Glutamatergic neuron (in vitro differentiated cells): ENCODE measurements around the gene OTOS. TPM values are rescaled to one million over a fixed set of nuclear protein-coding genes. Genes with fewer than 3 reads are reported as not detected.
A peak's percentile ranks its signal among the peaks of the same experiment; 100 is the strongest.

Source experiments
- DNase-seq: peaks from one replicate; pipeline ENCODE4 v3.0.0; 2022
- H3K27ac Mint-ChIP-seq: one replicate; pipeline ENCODE4 v1.8.0; 2020; ENCODE audit warnings: mild to moderate bottlenecking, mixed read lengths, inconsistent platforms; ENCODE audit not compliant: unreplicated experiment
- H3K27me3 Mint-ChIP-seq: one replicate; pipeline ENCODE4 v1.8.0; 2020; ENCODE audit warnings: mild to moderate bottlenecking, moderate library complexity, mixed read lengths, inconsistent platforms; ENCODE audit not compliant: unreplicated experiment
- H3K36me3 Mint-ChIP-seq: one replicate; pipeline ENCODE4 v1.8.0; 2020; ENCODE audit warnings: mild to moderate bottlenecking, mixed read lengths, inconsistent platforms; ENCODE audit not compliant: unreplicated experiment
- H3K4me1 Mint-ChIP-seq: one replicate; pipeline ENCODE4 v1.8.0; 2020; ENCODE audit warnings: mild to moderate bottlenecking, low read depth, mixed read lengths, inconsistent platforms; ENCODE audit not compliant: unreplicated experiment
- H3K4me3 Mint-ChIP-seq: one replicate; pipeline ENCODE4 v1.8.0; 2020; ENCODE audit warnings: mild to moderate bottlenecking, mixed read lengths, inconsistent platforms; ENCODE audit not compliant: unreplicated experiment
- H3K9me3 Mint-ChIP-seq: one replicate; pipeline ENCODE4 v1.8.0; 2020; ENCODE audit warnings: mild to moderate bottlenecking, moderate library complexity, mixed read lengths, inconsistent platforms; ENCODE audit not compliant: unreplicated experiment
- CTCF ChIP-seq: fragments of 200-600 bp; sonication (generic); IDR thresholded peaks from one replicate; pipeline ENCODE4 v1.5.0; 2021; ENCODE audit not compliant: partially characterized antibody, unreplicated experiment
- total RNA-seq: library from RNA; stranded (reverse); fragmentation: NEBNext Ultra II Directional; extraction: Animal tissue kit (Norgen Biotek cat#: 25700); gene quantifications from one replicate; pipeline ENCODE4 v1.2.1, GENCODE V29; 2021; ENCODE audit not compliant: unreplicated experiment

Gene OTOS
- total RNA-seq, 1 donor from 2014 or later: not detected

DNA sequence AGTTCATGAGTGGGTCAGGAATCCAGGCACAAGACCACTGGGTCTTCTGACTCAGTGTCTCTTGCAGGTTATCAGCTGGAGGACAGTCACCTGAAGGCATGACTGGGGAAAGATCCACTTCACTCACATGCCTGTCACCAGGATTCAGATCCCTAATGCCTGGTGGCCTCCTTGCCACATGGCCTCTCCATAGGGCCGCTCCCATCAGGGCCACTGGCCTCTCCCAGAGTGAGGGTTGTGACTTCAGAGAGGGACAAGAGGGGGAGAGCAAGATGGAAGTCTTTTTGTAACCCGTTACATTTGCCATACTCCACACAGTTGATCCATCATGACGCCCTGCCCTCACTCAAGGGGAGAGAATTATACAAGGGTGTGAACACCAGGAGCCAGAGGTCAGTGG is 13.0 kb upstream of the OTOS start:
- H3K4me3 Mint-ChIP-seq: no peak overlapping the region
- H3K27ac Mint-ChIP-seq: no peak overlapping the region
- TF ChIP-seq CTCF: no peak
- H3K27me3 Mint-ChIP-seq: peaks cover 6% of the 10 kb centered on the region
- peaks cover 6% of the 10 kb centered on the region for H3K4me1 Mint-ChIP-seq
- H3K36me3 Mint-ChIP-seq: peaks cover 11% of the 10 kb centered on the region
- peaks cover 8% of the 10 kb centered on the region for H3K9me3 Mint-ChIP-seq
- no peak for DNase-seq

GRCh38 chr2:240151477-240152031 is 11.1 kb upstream of the OTOS start:
- H3K4me1 Mint-ChIP-seq: peaks cover 13% of the 10 kb centered on the region
- no peak overlapping the region for H3K27ac Mint-ChIP-seq
- peaks cover 7% of the 10 kb centered on the region for H3K9me3 Mint-ChIP-seq
- H3K27me3 Mint-ChIP-seq: peaks cover 11% of the 10 kb centered on the region
- no peak for DNase-seq
- TF ChIP-seq CTCF: no peak
- peaks cover 11% of the 10 kb centered on the region for H3K36me3 Mint-ChIP-seq
- no peak overlapping the region for H3K4me3 Mint-ChIP-seq

GRCh38 chr2:240149943-240150784 is 9.7 kb upstream of the OTOS start:
- peak; percentile 79 for DNase-seq
- peak; percentile 87 for TF ChIP-seq CTCF
- peaks cover 13% of the 10 kb centered on the region for H3K27me3 Mint-ChIP-seq
- H3K27ac Mint-ChIP-seq: no peak overlapping the region
- H3K4me3 Mint-ChIP-seq: no peak overlapping the region
- peaks cover 18% of the 10 kb centered on the region for H3K4me1 Mint-ChIP-seq
- H3K9me3 Mint-ChIP-seq: peaks cover 8% of the 10 kb centered on the region
- peaks cover 11% of the 10 kb centered on the region for H3K36me3 Mint-ChIP-seq

DNA sequence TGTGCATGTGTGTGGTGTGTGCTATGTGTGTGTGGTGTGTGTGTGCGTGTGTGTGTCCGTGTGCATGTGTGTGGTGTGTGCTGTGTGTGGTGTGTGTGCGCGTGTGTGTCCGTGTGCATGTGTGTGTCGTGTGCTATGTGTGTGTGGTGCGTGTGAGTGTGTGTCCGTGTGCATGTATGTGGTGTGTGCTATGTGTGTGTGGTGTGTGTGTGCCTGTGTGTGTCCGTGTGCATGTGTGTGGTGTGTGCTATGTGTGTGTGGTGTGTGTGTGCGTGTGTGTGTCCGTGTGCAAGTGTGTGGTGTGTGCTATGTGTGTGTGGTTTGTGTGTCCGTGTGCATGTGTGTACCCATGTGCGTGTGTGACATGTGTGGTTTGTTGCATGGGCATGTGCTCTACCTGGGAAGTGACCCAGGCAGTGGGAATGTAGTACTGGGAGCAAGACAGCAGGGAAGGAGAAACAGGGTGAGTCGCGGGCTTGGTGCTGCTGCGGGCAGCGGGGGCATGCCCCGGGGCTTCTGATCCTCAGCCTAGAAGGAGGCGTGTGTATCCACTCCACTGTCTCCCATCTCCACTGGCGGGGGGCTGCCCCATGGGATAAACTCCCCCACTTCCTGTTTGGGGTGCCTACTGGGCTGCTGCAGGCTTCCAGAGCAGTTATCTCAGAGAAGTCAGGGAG is 7.6 kb upstream of the OTOS start:
- no peak for TF ChIP-seq CTCF
- H3K36me3 Mint-ChIP-seq: peaks cover 6% of the 10 kb centered on the region
- H3K9me3 Mint-ChIP-seq: peaks cover 4% of the 10 kb centered on the region
- H3K4me1 Mint-ChIP-seq: peaks cover 15% of the 10 kb centered on the region
- no peak for DNase-seq
- H3K4me3 Mint-ChIP-seq: no peak overlapping the region
- no peak overlapping the region for H3K27ac Mint-ChIP-seq
- H3K27me3 Mint-ChIP-seq: peaks cover 7% of the 10 kb centered on the region
